Measurements from ENCODE around the gene FAM24A. TPM values are rescaled to one million over a fixed set of nuclear protein-coding genes. Genes with fewer than 3 reads are reported as not detected.
A peak's percentile ranks its signal among the peaks of the same experiment; 100 is the strongest.

FAM24A gene
- total RNA-seq, 1 experiment from 2014 or later = not detected

DNA sequence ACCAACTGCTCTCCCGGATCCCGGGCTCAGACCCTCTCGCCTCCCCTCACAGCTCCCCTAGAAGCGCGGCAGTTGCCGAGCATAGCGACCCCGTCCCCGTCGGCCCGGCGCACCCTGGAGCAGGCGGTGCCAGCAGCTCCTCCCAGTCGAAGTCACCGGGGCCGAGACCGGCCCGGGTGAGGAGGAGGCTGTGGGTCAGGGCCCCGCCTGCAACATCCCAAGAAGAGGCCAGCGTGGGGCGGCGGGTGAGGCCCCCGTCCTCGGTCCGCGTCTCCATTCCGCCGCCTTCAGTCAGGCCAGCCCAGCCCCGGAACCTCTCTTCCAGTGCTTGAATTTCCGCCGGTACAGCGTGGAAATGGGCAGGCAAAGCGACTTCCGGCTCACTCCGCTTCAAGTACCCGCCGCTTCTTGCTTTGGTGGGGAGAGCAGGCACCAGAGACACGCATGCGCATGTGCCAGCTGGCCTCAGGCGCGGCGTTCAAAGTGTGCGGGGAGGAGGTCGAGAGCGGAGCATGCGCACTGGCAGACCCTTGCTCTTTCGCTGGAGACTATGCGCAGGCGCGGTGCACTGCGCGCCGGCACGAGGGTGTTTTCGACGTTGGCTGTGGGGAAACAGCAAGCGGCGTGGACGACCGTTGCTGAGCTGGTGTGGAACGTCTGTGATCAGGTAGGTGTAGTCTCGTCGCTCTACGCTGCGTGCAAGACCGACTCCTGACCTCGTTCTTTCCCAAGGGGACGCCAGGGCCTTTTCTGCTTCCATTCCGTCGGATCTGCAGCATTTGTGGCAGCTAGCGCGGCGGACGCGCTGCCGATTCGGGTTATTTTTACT, 43.7 kb downstream of the FAM24A start, which contains the start of gene C10orf88:
C10orf88 (minus strand) TSS at position 326 of the 829 bp plus-strand sequence; CDS start at position 277, 49 bp downstream.
- Histone ChIP-seq H3K4me3 (peak within 1 kb of the TSS; percentile 74), H3K4me1 (replicated peaks) (peaks cover 14% of the 10 kb centered on the region), H3K27me3 (replicated peaks) (no peaks in the 10 kb centered on the region), H3K36me3 (peaks cover 19% of the 10 kb centered on the region), H3K9me3 (replicated peaks) (no peaks in the 10 kb centered on the region; the same call in 1 of the 2 replicates), H3K27ac (peak within 1 kb of the TSS; percentile 53)
- DNase-seq (ENCODE audit: low read depth in 1 of 2, low spot score in 2 of 2) = peak; percentile 96 to 98

DNA sequence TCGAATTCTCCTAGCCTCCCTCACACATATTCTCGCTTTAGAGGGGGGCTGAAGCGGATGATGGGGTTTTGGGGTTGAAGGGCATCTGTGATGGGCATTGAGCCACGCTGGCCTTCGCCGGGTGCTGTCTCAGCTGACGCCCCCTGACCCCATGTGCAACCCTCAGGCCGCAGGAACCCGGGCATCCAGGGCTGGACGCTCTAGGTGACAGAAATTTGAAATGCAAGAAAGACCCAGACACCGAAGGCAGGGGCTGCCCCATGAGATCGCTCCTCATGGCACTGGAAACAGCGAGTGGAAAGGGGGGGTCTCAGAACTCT, 44.3 kb downstream of the FAM24A start:
- no peaks in the 10 kb centered on the region for H3K27me3 ChIP-seq (replicated peaks)

GRCh38 chr10:122955892-122956291, 45.5 kb downstream of the FAM24A start:
- H3K9me3 ChIP-seq (replicated peaks) = no peaks in the 10 kb centered on the region; the same call in 1 of the 2 replicates
- H3K4me3 ChIP-seq = no peak overlapping the region
- H3K27ac ChIP-seq = no peak overlapping the region
- peaks cover 14% of the 10 kb centered on the region for H3K4me1 ChIP-seq (replicated peaks)
- no peak for DNase-seq (ENCODE audit: low read depth in 1 of 2, low spot score in 2 of 2)
- H3K36me3 ChIP-seq = peaks cover 8% of the 10 kb centered on the region
- no peaks in the 10 kb centered on the region for H3K27me3 ChIP-seq (replicated peaks)

More for the DNA sequence above, 44.3 kb downstream of the FAM24A start:
- Histone ChIP-seq H3K36me3 (peaks cover 14% of the 10 kb centered on the region), H3K4me1 (replicated peaks) (peaks cover 14% of the 10 kb centered on the region), H3K4me3 (peak overlapping the region; percentile 74), H3K27ac (no peak overlapping the region), H3K9me3 (replicated peaks) (no peaks in the 10 kb centered on the region; the same call in 1 of the 2 replicates)
- DNase-seq (ENCODE audit: low read depth in 1 of 2, low spot score in 2 of 2) = no peak

- no peak for DNase-seq (ENCODE audit: low read depth in 1 of 2, low spot score in 2 of 2)
- no peaks in the 10 kb centered on the region; the same call in 1 of the 2 replicates for H3K9me3 ChIP-seq (replicated peaks)
- H3K4me3 ChIP-seq = no peak overlapping the region
- H3K36me3 ChIP-seq = peaks cover 3% of the 10 kb centered on the region
- H3K27me3 ChIP-seq (replicated peaks) = no peaks in the 10 kb centered on the region
- no peak overlapping the region for H3K27ac ChIP-seq
- H3K4me1 ChIP-seq (replicated peaks) = peaks cover 14% of the 10 kb centered on the region
Measured at GRCh38 chr10:122957474-122957873, 47.1 kb downstream of the FAM24A start.

GRCh38 chr10:122962405-122962804, 52.0 kb downstream of the FAM24A start:
- no peak for DNase-seq (ENCODE audit: low read depth in 1 of 2, low spot score in 2 of 2)
- no peaks in the 10 kb centered on the region for H3K27me3 ChIP-seq (replicated peaks)
- no peak overlapping the region for H3K4me3 ChIP-seq
- H3K27ac ChIP-seq = no peak overlapping the region
- no peaks in the 10 kb centered on the region; the same call in 1 of the 2 replicates for H3K9me3 ChIP-seq (replicated peaks)
- H3K4me1 ChIP-seq (replicated peaks) = no peaks in the 10 kb centered on the region
- no peaks in the 10 kb centered on the region for H3K36me3 ChIP-seq

Other genes starting within 250 kb of the FAM24A start
- not detected in 2 replicates for gene C10orf120, start 210.8 kb upstream of the FAM24A start, total RNA-seq (2014; rRNA removed; shearing (Covaris generic))
- gene CUZD1, start 64.8 kb upstream of the FAM24A start, total RNA-seq (2014; rRNA removed; shearing (Covaris generic)) = 2.0 and 3.5 TPM in 2 replicates
- 5.2 and 11.7 TPM in 2 replicates for gene FAM24B, start 31.0 kb upstream of the FAM24A start, total RNA-seq (2014; rRNA removed; shearing (Covaris generic))
- 11.9 and 12.6 TPM in 2 replicates for gene C10orf88, start 43.6 kb downstream of the FAM24A start, total RNA-seq (2014; rRNA removed; shearing (Covaris generic))
- 6.2 and 11.2 TPM in 2 replicates for gene PSTK, start 69.8 kb downstream of the FAM24A start, total RNA-seq (2014; rRNA removed; shearing (Covaris generic))
- gene IKZF5, start 98.2 kb downstream of the FAM24A start, total RNA-seq (2014; rRNA removed; shearing (Covaris generic)) = 1.0 and 4.4 TPM in 2 replicates
- gene ACADSB, start 98.4 kb downstream of the FAM24A start, total RNA-seq (2014; rRNA removed; shearing (Covaris generic)) = 7.9 and 10.3 TPM in 2 replicates
- gene HMX3, start 225.4 kb downstream of the FAM24A start, total RNA-seq (2014; rRNA removed; shearing (Covaris generic)) = 10.8 and 10.9 TPM in 2 replicates
- 0.38 and 0.61 TPM in 2 replicates for gene HMX2, start 237.5 kb downstream of the FAM24A start, total RNA-seq (2014; rRNA removed; shearing (Covaris generic))
- 317 and 387 TPM in 2 replicates for gene BUB3, start 243.8 kb downstream of the FAM24A start, total RNA-seq (2014; rRNA removed; shearing (Covaris generic))

All from SJSA1 (cell line).